ENCODE results near the gene ADH5. TPM values are rescaled to one million over a fixed set of nuclear protein-coding genes. Genes with fewer than 3 reads are reported as not detected.

Gene ADH5
- total RNA-seq, 3 donors from 2014 or later = 136 to 283 (median 159) TPM

DNA sequence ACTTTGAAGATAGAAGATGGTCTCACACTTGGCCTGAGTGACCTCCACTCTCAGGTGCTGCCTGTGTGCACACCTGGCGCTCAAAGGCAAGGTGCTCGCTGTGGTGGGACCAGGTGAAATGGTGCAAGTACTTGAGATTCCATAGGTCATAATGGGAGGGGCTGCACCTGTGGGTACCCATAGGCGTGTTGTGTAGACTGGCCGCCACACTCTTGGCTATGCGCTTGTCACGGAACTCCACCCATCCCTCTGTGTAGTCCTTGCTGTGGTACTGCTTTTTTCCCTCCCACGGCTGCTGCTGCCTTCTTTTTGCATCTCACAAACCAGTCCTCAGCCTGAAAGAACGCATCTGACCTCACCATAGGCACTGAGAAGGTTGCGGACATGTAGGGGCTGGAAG, 66.0 kb downstream of the ADH5 start:
- TF ChIP-seq POLR2AphosphoS5 (IDR thresholded peaks at IDR 0.05) = no peak
- no peak for TF ChIP-seq POLR2A (IDR thresholded peaks at IDR 0.05)
- TF ChIP-seq, protein P1, sequence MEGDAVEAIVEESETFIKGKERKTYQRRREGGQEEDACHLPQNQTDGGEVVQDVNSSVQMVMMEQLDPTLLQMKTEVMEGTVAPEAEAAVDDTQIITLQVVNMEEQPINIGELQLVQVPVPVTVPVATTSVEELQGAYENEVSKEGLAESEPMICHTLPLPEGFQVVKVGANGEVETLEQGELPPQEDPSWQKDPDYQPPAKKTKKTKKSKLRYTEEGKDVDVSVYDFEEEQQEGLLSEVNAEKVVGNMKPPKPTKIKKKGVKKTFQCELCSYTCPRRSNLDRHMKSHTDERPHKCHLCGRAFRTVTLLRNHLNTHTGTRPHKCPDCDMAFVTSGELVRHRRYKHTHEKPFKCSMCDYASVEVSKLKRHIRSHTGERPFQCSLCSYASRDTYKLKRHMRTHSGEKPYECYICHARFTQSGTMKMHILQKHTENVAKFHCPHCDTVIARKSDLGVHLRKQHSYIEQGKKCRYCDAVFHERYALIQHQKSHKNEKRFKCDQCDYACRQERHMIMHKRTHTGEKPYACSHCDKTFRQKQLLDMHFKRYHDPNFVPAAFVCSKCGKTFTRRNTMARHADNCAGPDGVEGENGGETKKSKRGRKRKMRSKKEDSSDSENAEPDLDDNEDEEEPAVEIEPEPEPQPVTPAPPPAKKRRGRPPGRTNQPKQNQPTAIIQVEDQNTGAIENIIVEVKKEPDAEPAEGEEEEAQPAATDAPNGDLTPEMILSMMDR (IDR thresholded peaks at IDR 0.05) = no peak
- no peak for DNase-seq (ENCODE audit: low spot score in 2 of 2)
- no peaks in the 10 kb centered on the region for H3K4me1 ChIP-seq
- H3K36me3 ChIP-seq = no peaks in the 10 kb centered on the region
- H3K4me3 ChIP-seq = no peak overlapping the region
- no peaks in the 10 kb centered on the region for H3K27me3 ChIP-seq
- H3K27ac ChIP-seq = no peak overlapping the region
- H3K9me3 ChIP-seq = no peaks in the 10 kb centered on the region
- intact Hi-C loops (cut with DNase I; ENCODE audit: low total_unique reads) = no loop called here

DNA sequence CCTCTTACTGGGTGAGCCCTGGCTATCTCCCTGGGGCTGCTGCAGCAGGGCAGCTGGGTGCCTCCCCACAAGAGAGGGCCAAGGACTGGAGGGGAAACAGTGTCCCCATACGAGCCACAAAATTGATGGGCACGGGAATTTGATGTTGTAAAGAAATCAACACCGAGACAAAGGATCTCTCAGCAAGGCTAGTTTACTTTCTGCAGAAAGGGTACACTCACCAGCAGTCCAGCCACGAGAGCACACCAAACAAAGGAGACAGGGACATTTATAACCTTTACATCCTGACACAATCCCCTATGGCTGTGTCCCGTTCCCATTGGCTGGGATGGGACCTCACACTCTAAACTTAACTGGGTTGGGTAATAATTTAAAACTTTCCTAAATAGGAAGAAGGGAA, 67.2 kb downstream of the ADH5 start:
- Histone ChIP-seq H3K27me3 (no peaks in the 10 kb centered on the region), H3K36me3 (no peaks in the 10 kb centered on the region), H3K4me1 (no peaks in the 10 kb centered on the region), H3K27ac (no peak overlapping the region), H3K9me3 (no peaks in the 10 kb centered on the region), H3K4me3 (no peak overlapping the region)
- no peak for TF ChIP-seq POLR2A (IDR thresholded peaks at IDR 0.05)
- no peak for TF ChIP-seq POLR2AphosphoS5 (IDR thresholded peaks at IDR 0.05)
- TF ChIP-seq, protein P1 (IDR thresholded peaks at IDR 0.05) = no peak
- intact Hi-C loops (cut with DNase I; ENCODE audit: low total_unique reads) = no loop called here
- DNase-seq (ENCODE audit: low spot score in 2 of 2) = no peak

Other genes with a start within 250 kb of the ADH5 start
- gene EIF4E, start 159.7 kb downstream of the ADH5 start, total RNA-seq = 10 to 100 TPM; 69.0 to 97.2 (median 93.7) TPM
- 10 to 100 TPM; 22.9 to 54.2 (median 36.7) TPM for gene METAP1, start 93.1 kb downstream of the ADH5 start, total RNA-seq
- gene ADH4, start 55.5 kb upstream of the ADH5 start, total RNA-seq = 10 to 100 TPM in 1 of 3 donors, 1 to 10 TPM in 1, under 1 TPM in 1; 0.48 to 27.5 (median 7.9) TPM
- not detected for gene ADH6, start 130.5 kb upstream of the ADH5 start, total RNA-seq
- 1 to 10 TPM in 1 of 3 donors, under 1 TPM in 1, not detected in 1; 0.66 to 2.3 TPM for gene ADH1A, start 202.2 kb upstream of the ADH5 start, total RNA-seq
- 1,000 to 10,000 TPM in 2 of 3 donors, 100 to 1,000 TPM in 1; 631 to 5,080 (median 1,871) TPM for gene ADH1B, start 232.6 kb upstream of the ADH5 start, total RNA-seq